Nephron progenitor cell (in vitro differentiated cells): ENCODE results near the gene LDLRAD2.

Experiments
- DNase-seq: peaks from one replicate; pipeline ENCODE4 v3.0.0; 2021
- H3K27ac Mint-ChIP-seq: 2 replicates; pipeline ENCODE4 v1.8.0; 2021; ENCODE audit warnings: mild to moderate bottlenecking, moderate library complexity, mixed read lengths
- H3K27me3 Mint-ChIP-seq: 2 replicates; pipeline ENCODE4 v1.8.0; 2021; ENCODE audit warnings: mild to moderate bottlenecking, low read depth, mixed read lengths; ENCODE audit not compliant: poor library complexity
- H3K36me3 Mint-ChIP-seq: 2 replicates; pipeline ENCODE4 v1.8.0; 2021; ENCODE audit warnings: low read depth, mixed read lengths
- H3K4me1 Mint-ChIP-seq: 2 replicates; pipeline ENCODE4 v1.8.0; 2021; ENCODE audit warnings: mixed read lengths
- H3K4me3 Mint-ChIP-seq: 2 replicates; pipeline ENCODE4 v1.8.0; 2021; ENCODE audit warnings: mild to moderate bottlenecking, moderate library complexity, mixed read lengths
- H3K9me3 Mint-ChIP-seq: 2 replicates; pipeline ENCODE4 v1.8.0; 2021; ENCODE audit warnings: mild to moderate bottlenecking, moderate library complexity, mixed read lengths
- TF ChIP-seq, protein P1 (sequence below): fragments of 200-600 bp; sonication (generic); IDR thresholded peaks from 2 replicates; pipeline ENCODE4 v1.5.0; 2021; ENCODE audit warnings: antibody characterized with exemption

LDLRAD2 gene

DNA sequence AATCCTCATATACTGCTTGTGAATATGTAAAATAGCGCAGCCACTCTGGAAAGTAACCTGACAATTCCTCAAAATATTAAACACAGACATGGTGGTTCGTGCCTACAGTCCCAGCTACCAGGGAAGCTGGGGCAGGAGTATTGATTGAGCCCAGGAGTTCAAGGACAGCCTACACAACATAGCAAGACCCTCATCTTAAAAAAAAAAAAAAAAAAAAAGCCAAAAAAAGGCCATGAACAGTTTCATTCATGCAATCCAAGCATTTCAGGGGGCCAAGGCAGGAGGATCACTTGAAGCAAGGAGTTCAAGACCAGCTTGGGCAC lies 33.7 kb upstream of the LDLRAD2 start:
- no peaks in the 10 kb centered on the region for H3K27me3 Mint-ChIP-seq
- no peak overlapping the region for H3K27ac Mint-ChIP-seq
- no peak overlapping the region for H3K4me3 Mint-ChIP-seq
- peaks cover 23% of the 10 kb centered on the region for H3K9me3 Mint-ChIP-seq
- H3K4me1 Mint-ChIP-seq = peaks cover 15% of the 10 kb centered on the region
- DNase-seq = no peak
- peaks cover 40% of the 10 kb centered on the region for H3K36me3 Mint-ChIP-seq
- TF ChIP-seq, protein P1, sequence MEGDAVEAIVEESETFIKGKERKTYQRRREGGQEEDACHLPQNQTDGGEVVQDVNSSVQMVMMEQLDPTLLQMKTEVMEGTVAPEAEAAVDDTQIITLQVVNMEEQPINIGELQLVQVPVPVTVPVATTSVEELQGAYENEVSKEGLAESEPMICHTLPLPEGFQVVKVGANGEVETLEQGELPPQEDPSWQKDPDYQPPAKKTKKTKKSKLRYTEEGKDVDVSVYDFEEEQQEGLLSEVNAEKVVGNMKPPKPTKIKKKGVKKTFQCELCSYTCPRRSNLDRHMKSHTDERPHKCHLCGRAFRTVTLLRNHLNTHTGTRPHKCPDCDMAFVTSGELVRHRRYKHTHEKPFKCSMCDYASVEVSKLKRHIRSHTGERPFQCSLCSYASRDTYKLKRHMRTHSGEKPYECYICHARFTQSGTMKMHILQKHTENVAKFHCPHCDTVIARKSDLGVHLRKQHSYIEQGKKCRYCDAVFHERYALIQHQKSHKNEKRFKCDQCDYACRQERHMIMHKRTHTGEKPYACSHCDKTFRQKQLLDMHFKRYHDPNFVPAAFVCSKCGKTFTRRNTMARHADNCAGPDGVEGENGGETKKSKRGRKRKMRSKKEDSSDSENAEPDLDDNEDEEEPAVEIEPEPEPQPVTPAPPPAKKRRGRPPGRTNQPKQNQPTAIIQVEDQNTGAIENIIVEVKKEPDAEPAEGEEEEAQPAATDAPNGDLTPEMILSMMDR = no peak

DNA sequence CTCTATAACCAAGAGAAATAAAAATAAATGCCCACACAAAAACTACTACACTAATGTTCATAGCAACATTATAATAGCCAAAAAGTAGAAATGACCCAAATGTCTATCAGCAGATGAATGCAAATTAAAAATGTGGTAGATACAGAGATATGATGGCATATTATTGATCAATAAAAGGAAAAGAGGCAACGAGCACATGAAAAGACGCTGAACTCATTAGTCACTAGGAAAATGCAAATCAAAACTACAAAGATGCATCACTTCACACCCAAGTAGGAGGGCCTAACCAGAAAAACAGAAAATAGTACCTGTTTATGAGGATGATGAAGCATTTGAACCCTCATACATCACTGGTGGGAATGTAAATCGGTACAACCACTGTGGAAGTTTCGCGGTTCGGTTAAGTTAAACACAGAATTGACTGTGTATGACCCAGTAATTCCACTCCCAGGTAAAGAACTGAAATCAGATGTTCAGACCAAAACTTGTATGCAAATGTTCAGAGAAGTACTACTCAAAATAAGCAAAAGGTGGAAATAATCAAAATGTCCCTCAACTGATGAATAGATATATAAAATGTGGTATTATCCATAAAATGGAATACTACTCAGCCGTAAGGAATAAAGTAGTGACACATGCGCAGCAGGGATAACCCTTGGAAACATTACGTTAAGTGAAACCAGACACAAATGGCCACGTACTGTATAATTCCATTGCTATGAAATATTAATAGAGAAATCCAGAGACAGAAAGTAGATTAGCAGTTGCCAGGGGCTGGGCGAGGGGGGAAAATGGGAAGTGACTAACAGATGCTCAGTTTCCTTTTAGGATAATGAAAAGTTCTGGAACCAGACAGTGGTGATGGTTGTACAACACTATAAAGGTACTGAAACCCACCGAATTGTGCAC lies 32.2 kb upstream of the LDLRAD2 start:
- Mint-ChIP-seq H3K27ac (no peak overlapping the region), H3K4me3 (peak overlapping the region; percentile 55), H3K9me3 (peaks cover 23% of the 10 kb centered on the region), H3K36me3 (peaks cover 40% of the 10 kb centered on the region), H3K4me1 (peaks cover 15% of the 10 kb centered on the region), H3K27me3 (peaks cover 7% of the 10 kb centered on the region)
- no peak for DNase-seq
- TF ChIP-seq, protein P1 = no peak

DNA sequence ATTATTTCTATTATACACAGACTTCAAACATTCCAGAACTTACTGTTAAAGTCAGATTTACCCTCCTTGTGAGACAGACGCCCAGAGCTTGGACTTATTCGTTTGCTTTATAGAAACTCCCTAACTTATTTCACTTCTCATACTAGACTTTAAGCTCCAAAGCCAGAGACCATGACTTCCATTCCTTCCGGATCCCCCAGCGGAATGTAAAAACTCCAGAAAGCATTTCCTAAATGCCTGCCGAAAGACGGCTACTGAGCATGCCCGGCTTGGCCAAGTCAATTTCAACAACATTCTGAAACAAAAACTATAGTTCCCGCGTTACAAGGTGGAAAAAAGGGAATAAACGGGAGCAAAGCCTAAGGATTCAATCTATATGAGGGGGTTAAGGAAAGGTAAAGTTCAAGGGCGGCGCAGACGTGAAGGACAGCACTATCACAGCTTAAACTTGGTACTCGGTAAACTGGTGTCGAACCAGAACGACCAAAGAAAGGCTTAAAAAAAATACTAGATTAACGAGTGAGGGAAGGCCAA lies 30.2 kb upstream of the LDLRAD2 start:
- peaks cover 15% of the 10 kb centered on the region for H3K4me1 Mint-ChIP-seq
- peaks cover 23% of the 10 kb centered on the region for H3K9me3 Mint-ChIP-seq
- peak overlapping the region; percentile 93 for H3K4me3 Mint-ChIP-seq
- H3K36me3 Mint-ChIP-seq = peaks cover 29% of the 10 kb centered on the region
- peak overlapping the region; percentile 90 for H3K27ac Mint-ChIP-seq
- peaks cover 12% of the 10 kb centered on the region for H3K27me3 Mint-ChIP-seq
- TF ChIP-seq, protein P1 = no peak
- DNase-seq = no peak

DNA sequence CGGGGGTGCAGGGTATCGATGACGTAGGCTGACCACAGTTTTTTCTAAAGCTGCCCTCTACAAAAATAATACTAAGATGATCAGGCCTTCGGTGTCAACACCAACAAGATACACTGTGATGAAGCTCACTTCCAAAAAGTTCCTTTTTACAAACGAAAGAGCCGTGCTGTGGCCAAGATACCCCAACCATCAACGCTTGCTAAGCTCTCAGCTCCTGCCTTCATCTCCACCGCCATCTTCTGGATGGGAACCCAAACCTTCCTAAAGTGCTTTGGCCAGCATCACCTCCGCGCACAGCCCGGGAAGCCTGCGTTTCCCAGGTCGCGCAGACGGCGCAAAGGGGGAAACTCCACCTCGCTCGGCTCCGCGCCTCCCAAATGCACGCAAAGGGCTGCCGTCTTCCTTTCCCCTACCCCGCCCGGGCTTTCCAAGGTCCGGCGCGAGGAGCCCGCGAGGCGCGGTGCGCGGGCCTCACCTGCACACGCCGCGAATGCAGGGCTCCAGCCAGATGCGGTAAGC lies 29.7 kb upstream of the LDLRAD2 start:
- Mint-ChIP-seq H3K27ac (peak overlapping the region; percentile 90), H3K36me3 (peaks cover 24% of the 10 kb centered on the region), H3K9me3 (peaks cover 18% of the 10 kb centered on the region), H3K27me3 (peaks cover 15% of the 10 kb centered on the region), H3K4me3 (peak overlapping the region; percentile 93), H3K4me1 (peaks cover 15% of the 10 kb centered on the region)
- TF ChIP-seq, protein P1 = no peak
- DNase-seq = peak; percentile 10

DNA sequence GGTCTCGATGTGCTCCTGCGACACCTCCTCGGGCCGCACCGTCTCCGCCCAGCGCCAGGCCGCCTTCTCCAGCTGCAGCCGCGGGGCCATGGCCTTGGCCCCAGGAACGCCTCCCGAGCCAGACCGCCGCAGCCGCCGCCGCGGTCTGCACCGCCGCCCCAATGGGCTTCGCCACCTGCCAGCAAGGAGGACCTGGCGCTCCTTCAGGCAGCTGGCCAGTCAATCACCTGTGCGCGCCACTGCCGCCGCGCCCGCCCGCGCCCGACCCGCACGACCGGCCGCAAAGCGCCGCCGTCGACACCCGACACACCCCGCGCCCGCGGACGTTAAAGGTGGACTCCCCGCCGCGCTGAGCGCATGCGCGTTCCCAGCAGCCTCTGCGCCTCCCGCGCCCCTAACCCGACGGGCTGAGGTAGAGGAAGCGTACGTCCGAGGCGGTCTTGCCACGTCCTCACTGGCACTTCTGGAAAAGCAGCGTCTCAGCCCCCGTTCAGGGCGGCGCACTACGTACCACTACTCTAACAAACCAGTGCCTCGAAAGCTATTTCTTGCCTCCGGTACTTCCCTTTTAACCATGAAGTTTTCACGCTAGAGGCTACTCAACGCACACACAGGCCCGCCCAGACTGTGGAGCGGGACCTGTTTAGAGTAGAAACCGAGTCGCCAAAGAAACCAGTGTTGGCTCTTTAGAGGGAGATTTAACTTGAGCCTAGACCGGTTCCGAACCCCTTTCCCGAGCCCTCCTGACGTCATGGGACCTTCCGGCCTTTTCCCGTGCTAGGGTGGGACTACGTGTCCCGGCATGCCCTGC lies 29.0 kb upstream of the LDLRAD2 start, which contains the start of gene USP48:
USP48 (minus strand) TSS at position 282 of the 811 bp plus-strand sequence; CDS start at position 90, 192 bp downstream.
- Mint-ChIP-seq H3K36me3 (peaks cover 17% of the 10 kb centered on the region), H3K4me1 (peaks cover 15% of the 10 kb centered on the region), H3K4me3 (peak within 1 kb of the TSS; percentile 93), H3K27me3 (peaks cover 16% of the 10 kb centered on the region), H3K27ac (peak within 1 kb of the TSS; percentile 100), H3K9me3 (peaks cover 13% of the 10 kb centered on the region)
- DNase-seq = peak; percentile 96
- TF ChIP-seq, protein P1 = no peak
